GM21529 (cell line): Measurements from ENCODE around the gene COL4A4.

Source experiments
- ATAC-seq: cut with Tn5 transposase; IDR thresholded peaks from one replicate; pipeline ENCODE4 v1.9.1; 2021; ENCODE audit not compliant: unreplicated experiment

COL4A4 gene

DNA sequence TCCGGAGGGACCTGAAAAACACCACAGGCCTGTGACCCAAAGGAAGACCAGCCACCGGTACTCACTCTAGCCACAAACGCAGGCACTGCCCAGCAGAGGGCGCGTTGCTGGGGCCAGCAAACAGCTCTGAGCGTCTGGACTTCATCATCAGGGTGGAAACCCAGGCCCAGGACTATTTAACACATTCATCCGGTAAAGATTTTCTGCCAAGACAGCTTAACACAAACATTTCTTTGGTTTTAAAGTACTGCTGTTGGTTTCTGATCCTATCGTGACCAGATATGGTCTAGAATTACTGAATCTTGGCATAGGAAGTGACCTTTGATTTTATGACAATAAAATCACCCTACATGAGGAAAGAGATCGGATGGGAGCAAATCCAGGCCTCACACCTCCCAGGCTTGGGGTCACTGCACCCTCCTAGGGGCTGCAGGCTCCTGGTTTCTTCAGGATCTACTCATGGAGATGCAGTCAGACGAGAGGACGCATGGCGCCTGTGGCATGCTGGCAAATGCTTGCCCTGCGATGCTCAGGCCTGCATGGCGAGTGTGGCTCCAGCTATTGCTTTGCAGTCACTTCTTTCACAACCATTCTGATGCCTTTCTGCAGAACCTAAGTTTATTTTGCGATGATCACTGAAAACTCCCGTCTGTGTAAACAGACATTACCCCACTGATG, 130.4 kb downstream of the COL4A4 start:
- ATAC-seq, result peak; percentile 76

DNA sequence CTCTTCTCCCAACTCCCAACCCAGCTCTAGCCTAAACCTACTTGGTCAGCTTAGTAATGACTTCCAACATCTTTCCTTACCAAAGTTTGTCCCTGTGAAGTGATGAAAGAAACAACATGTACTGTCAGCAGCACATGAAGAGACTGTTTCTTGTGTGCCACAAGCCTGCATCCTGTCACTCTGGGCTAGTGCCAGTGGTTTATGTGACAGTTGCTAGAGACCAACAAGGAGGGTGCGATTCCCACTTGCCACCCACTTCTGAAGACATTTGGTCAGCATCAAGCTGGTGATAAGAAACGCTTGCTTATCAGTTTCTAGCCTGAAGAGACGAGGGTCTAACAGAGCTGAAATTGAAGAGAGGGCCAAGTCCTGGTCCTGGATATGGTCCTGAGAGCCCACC, 132.6 kb downstream of the COL4A4 start:
- no peak for ATAC-seq

DNA sequence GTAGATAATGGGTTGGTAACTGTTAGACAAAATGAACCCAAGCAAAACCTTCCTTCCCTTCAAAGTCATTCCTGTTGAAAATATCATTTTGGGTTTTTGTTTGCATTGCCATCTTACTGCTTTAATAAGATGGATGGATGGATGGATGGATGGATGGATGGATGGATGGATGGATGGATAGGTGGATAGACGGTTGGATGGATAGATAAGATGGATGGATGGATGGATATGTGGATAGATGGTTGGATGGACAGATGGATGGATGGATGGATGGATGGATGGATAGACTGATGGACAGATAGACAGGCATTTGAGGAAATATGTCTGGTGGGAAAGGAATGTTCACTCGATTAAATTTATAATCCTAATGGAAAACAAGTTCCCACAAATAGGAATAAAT, 133.2 kb downstream of the COL4A4 start:
- ATAC-seq, result no peak

DNA sequence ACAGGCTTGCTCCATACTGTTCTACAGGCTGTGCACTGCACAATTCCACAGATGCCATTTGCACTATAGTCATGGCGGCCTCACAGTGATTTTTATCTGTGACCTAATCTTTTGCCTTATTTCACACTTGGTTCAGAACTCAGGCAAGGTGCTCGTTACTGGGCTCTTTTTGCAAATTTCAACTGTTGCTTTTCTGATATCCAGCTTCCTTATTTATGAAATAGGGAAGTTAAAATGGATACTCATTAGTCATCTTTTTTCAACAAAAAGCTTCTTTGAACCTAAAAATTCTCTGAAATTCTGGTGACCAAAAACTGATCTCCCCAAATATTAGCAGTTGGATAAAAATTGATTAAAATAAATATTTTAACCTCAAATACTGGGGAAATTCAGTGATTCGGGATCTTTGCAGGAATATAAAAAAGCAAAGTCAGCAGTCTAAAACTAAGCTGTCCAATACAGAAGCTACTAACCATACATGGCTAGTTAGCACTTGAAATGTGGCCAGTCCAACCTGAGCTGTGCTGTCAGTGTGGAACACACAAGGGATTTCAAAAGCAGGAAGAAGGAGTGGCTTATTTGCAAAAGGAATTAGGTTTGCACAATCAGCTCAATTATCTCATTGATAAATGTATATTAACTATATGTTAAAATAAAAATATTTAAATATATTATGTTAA, 134.4 kb downstream of the COL4A4 start:
- ATAC-seq, result no peak

DNA sequence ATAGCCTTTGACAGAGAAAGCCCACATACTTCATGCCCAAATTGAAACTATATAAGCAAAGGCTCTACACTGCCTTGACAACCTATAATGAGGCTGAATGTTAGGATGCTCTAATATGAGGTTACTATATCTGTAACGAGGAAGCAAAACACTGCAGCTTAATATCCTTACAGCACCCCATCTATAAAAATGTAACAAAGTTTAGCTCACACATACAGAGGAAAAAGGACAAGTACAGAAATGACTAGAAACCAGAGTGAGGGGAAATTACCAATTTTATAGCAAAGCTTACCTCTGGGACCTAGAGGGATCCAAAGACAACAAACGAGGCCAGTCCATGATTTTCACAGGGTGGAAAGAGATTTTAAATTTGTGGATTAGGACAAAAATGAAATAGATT, 138.5 kb downstream of the COL4A4 start:
- ATAC-seq, result peak; percentile 86

DNA sequence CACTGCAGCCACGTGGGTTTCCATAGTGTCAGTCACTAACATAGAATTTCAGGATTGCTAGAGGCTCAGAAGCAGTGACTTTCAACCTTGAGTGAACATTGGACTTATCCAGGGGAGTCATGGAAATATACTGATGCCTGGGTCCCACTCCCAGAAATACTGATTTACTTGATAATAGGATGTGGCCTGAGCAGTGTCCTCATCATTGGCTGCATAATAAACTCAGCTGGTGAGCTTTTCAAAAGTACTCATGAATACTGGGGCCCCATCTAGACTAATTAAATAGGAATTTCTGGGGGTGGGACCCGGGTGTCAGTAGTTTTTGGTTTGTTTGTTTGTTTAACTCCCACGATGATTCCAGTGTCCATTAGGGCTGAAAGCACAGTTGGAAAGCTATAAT, 141.4 kb downstream of the COL4A4 start:
- no peak for ATAC-seq

DNA sequence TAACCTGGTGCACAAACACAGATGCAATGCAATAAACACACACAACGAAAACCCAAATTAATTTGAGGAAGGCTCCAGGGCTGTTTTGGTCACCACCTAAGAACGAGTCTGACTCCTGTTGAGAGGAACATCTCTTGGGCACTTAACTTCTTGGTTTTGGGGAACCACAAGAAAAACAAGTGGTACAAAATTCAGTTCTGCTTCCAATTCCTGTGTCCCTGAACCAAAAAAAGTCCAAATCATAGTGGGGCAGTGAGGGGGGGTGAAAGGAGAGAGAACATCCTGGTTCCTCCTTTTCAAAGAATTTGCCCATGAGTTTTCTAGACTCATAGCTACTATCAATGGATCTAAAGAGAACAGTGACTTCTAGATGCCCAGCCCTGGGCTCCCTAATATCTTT, 143.6 kb downstream of the COL4A4 start:
- no peak for ATAC-seq

DNA sequence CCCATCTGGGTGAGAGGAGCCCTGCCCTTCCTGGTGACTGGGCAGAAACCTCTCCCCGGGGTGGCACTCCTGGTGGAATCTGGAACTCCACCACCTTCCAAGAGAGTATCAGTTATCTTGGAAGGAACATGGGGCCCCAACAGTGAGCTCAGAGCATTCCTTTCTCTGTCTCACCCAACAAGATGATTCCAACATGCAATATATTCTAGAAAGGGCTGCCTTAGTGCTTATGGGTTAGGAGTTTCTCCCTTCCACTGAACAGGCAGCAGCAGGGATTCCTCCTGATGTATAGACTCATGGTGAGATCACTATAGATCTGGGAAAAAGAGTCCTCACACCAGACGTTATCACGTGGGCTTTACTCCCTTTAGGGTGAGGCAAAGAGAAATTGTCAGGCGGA, 147.1 kb downstream of the COL4A4 start:
- no peak for ATAC-seq

DNA sequence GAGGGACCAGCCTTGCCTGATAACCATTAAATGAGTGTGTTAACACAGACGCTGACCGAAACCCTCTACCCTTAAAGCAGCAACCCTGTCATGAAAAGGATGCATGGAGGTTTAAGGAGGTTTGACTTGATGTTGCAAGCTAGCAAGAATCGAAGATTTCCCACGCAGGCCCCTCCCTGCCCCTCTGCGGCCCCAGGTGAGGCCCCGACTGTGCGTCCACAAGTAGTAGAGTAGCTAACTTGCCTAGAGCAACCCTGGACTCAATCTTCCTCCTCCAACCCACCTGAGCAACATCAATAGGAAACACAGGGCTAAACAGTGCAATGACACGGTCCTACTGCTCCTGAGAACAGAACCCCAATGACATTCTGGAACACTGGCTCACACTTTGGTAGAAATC, 150.1 kb downstream of the COL4A4 start:
- no peak for ATAC-seq

DNA sequence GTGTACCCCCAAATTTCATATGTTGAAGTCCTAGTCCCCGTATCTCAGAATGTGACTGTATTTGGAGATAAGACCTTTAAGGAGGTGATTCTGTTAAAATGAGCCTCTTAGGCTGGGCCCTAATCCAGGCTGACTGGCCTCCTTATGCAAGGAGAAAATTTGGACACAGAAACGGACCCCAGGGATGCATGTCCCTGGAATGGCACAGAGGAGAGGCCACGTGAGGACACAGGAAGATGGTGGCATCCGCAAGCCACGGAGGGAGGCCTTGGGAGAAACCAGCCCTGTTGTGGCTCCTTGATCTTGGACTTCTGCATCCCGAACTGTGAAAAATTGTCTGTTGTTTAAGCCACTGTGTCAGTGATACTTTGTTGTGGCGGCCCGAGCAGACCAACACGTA, 150.7 kb downstream of the COL4A4 start:
- ATAC-seq, result no peak

DNA sequence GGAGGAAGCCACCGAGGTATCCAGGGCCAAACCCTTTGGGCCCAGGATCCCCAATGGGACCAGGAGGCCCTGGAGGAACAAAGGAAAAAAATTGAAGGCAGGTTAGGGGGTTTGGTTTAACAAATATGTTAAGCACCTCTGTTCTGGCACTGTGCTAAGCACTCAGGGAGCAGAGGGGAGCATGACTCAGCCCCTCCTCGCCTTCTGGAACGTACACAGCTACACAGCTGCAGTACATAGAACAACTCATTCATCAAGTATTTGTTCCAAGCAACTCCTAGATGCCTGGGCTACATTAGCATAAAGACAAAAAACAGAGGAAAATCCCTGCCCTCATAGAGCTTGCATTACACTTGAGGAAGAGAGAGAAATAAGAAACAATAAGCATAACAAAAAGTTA, 153.6 kb downstream of the COL4A4 start:
- ATAC-seq, result no peak

DNA sequence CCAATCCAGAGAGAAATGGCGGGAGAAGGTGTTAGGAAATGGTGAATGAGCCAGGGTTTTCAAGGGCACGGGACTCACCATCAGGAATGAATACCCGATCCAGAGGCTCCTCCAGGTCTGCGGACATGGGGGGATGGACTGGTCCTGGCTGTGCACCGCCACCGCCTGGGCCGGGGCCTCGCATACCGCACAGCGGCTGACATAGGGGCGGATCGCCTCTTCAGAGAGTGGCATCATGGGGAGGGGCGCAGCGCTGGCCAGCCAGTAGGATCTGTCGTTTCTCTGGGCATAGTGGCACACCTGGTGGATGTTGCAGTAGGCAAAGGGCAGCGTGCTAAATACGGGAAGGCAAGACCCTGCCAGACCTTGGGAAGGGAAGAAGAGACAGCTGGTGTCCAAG, 156.1 kb downstream of the COL4A4 start:
- no peak for ATAC-seq

DNA sequence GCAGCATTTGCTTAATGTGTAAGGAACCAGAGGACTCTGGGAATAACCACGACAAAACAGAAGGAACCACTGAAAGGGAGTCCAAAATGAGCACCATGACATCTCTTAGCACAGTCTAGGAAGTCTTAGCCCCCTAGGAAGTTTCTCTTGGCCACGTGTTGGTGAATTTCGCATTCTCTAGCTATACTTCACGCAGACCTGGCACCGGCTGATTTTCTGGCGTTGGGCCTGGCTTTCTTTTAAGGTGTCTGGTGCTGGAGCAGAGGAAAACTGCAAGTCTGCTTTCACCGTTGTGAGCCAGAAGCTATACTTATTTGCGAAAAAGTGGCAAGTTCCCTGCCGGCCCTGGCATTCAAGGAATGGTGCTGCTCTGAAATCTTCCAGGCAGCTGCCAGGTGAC, 156.9 kb downstream of the COL4A4 start:
- ATAC-seq, result no peak

DNA sequence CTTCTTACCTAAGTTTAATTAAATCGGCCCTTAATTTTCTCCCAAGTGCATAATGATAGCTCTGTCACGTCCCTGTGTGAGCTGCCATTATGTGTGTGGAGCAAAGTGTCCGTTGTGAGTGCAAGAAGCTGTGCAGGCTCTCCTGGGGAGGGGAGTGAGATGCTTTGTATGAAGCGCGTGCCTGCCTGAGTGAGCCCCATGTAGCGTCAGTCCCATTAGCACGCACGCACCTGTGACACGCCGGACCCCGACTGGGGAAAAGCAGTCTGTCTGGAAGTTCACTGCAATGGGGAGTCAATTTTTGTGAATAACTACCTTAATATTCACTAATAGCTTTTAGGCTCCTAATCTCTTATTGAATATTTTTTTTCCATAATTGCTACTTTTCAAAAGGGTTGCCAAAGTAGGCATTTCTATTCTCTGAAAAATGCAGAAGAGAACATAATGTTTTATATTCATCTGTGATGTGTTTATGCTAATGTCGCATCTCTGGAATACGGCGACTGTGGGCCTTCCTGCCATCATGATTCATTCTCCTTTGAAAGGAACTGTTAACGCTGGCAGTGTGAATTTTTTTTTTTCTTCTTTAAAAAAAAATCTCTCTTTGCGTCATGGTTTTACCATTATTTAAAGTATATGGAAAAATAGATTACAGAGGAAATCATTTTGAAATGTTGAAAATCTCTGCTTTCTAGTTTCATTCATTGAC, 157.7 kb downstream of the COL4A4 start:
- no peak for ATAC-seq

DNA sequence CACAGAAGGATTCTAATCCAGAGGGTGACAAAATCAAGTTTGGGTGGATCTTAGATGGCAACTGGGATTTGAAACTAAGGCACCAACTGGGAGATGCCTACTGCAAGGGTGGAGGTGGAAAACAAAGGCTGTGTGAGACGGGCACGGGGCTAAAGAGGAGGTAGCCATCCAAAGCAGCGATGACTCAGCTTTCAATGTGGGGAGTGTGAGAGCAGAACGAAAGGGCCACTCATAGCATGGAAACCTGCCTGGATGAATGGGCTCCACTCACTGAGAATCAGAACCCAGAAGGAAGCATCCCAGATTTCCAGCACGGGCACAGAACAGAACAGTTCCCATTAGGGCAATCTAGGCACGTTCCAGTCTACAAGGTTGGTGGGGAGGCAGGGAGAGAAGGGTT, 159.5 kb downstream of the COL4A4 start:
- ATAC-seq, result no peak

DNA sequence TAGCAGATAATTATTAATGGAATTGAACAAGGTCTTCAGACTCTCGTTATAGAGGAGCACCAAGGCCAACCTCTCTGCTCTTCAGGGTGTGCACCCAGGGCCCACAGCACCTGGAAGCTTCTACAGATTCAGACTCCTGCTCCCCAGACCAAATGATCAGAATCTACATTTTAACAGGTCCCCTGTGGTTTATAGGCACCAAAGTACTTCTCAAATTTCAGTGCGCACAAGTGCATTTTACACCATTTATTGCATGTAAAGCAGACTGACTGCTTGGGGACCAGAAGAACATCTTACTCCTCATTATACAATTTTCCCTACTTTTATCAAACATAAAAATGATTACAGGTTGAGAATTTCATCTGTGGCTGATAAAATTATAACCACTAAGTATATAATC, 163.9 kb downstream of the COL4A4 start:
- no peak for ATAC-seq

DNA sequence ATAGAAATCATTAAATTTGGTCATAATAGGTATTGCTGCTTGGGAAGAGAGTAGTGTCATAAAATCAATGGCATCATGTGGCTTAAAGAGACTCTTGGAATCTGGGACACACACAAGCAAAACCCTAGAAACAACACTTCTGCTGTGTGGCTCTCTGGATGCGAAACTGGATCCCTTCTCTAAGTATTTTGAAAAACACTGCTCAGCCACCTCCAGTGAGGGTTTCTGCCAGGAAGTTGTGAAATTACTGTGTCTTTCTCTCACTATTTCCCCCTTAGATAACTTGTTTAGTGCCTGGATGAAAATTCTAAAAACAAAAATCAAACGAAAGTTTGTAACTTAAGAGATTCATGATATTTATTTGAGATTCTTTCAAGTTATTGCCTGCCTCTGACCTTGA, 164.3 kb downstream of the COL4A4 start:
- ATAC-seq, result no peak

DNA sequence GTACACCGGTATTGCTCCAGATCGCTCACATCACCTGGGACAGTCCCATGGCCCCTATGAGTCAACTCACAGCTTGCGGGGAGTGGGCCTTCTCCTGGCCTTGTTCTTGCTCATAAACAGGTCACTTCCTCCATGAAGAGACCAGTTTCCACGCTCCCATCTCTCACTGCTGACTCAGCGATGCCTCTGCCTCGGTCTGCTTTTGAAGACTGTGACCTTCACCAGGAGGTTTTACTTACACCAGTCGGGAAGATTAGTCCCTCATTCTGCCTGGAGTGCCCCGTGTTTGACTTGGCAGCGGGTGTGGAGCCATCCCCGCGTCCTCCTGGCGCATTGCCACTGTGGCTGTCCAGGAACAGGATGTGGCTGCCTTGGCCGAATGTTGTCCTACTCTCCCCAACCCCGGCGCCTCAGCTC, 168.4 kb downstream of the COL4A4 start:
- ATAC-seq, result peak; percentile 89

DNA sequence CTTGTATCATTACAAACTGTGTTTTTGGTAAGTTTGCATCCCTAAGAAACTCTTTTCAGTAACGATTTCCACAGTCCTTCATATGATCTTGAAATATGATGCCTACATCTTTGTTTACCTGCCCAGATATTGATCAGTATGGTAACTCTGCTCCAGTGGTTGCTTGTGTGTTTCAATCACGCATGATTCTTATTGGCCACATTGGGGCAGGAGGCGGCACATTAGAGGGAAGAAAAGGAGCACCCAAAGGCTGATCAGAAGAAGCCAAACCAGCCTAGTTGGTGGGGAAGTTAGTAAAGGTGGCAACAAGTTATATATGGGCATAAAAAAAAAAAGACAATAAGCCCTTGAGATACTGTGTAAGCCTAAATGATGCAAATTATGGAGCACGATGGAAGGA, 169.2 kb downstream of the COL4A4 start:
- no peak for ATAC-seq

DNA sequence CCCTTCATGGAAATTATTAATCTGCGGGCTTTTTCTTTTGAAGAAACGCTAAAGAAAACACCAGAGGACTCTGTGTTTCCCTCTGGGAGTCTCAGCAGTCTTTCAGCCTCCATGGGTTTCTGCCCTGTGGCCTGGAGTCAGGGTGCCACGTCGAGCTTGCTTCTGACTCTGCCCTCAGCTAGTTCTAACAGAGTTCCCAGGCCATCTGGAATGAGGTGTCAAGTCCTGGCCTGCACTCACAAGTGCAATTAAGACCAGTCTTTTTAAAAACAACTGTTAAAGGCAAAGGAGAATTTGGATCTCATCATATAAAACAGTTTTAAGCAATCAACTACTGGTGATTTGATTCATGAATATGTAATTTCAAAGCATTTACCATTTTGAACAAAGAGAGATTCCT, 170.8 kb downstream of the COL4A4 start:
- no peak for ATAC-seq

DNA sequence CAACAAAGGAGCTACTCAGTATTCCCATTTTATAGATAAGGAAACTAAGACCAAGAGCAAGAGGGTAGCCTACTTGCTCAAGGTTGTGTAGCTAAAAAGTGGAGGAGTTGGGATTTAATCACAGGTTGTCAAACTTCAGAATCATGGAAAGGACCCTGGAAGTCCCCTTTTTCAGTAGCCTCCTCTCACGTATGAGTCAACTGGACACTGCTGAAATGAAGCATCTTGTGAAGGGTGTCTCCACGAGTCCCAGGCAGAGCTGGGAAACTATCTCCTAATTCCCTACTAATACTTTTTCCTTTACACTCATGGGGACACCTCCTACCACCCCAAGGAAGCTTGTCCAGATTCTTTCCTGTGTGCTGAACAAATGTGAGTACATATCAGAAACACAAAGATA, 172.3 kb downstream of the COL4A4 start:
- ATAC-seq, result no peak

DNA sequence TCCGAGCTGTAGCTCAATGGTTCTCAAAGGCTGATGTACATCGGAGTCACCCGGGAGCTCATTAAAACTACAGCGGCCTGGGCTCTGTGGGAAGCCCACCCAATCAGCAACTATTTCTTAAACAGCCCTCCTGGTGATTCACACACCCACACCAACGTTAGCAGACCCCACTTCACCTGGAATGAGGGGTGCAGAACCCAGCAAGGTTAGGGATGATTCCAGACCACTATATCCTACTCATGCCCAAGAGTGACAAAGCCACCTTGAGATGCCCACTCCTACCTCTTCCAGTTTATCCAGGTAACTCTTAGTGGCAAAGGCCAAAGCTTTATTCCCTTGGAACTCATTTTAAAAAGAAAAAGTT, 178.4 kb downstream of the COL4A4 start:
- ATAC-seq, result no peak
